H1 (cell line): ENCODE measurements around the gene DYRK1A. TPM values are rescaled to one million over a fixed set of nuclear protein-coding genes. Genes with fewer than 3 reads are reported as not detected.
A peak's percentile ranks its signal among the peaks of the same experiment; 100 is the strongest.

Experiments
- ATF3 ChIP-seq: IDR thresholded peaks from 2 replicates; pipeline ENCODE4 v1.6.1; 2011; ENCODE audit warnings: low read depth, mild to moderate bottlenecking, low read length; ENCODE audit not compliant: insufficient read depth
- BCL11A ChIP-seq, 2 experiments: IDR thresholded peaks; one replicate each; pipeline ENCODE4 v1.6.1; 2011; ENCODE audit warnings: low read depth in 2 of 2, low read length in 2 of 2, mild to moderate bottlenecking in 2 of 2
- CREB1 ChIP-seq: IDR thresholded peaks from 2 replicates; pipeline ENCODE4 v1.6.1; 2012; ENCODE audit warnings: inconsistent platforms
- E2F6 ChIP-seq: IDR thresholded peaks from 2 replicates; pipeline ENCODE4 v1.6.1; 2012; ENCODE audit warnings: inconsistent platforms
- JUND ChIP-seq: IDR thresholded peaks from 2 replicates; pipeline ENCODE4 v1.6.1; 2011; ENCODE audit warnings: mild to moderate bottlenecking, improper control_type of control experiment, low read length
- KDM4A ChIP-seq: IDR thresholded peaks from one replicate; pipeline ENCODE4 v1.7.1; 2012; ENCODE audit warnings: low read depth, mild to moderate bottlenecking, moderate library complexity, low read length, inconsistent platforms; ENCODE audit not compliant: severe bottlenecking
- MAX ChIP-seq: IDR thresholded peaks from 2 replicates; pipeline ENCODE4 v1.6.1; 2012; ENCODE audit warnings: inconsistent platforms
- PHF8 ChIP-seq: fragments of 200-600 bp; sonication (generic); conservative IDR thresholded peaks from 2 replicates; pipeline ENCODE4 v1.7.1; 2012; ENCODE audit warnings: low read depth, mild to moderate bottlenecking, inconsistent platforms, low read length, moderate library complexity
- POLR2A ChIP-seq, 2 experiments: IDR thresholded peaks; 1 replicate in 1 of 2; 2 replicates in 1 of 2; pipeline ENCODE4 v1.6.1; 2011; ENCODE audit warnings: low read depth in 2 of 2, low read length in 2 of 2, mild to moderate bottlenecking in 2 of 2; ENCODE audit errors: control extremely low read depth in 1 of 2
- POLR2AphosphoS5 ChIP-seq: IDR thresholded peaks from 2 replicates; pipeline ENCODE4 v1.6.1; 2011; ENCODE audit warnings: low read depth, low read length
- POU5F1 ChIP-seq: IDR thresholded peaks from 2 replicates; pipeline ENCODE4 v1.6.1; 2011; ENCODE audit warnings: low read depth, mild to moderate bottlenecking, low read length, moderate library complexity
- RBBP5 ChIP-seq: IDR thresholded peaks from 2 replicates; pipeline ENCODE4 v1.7.1; 2012; ENCODE audit warnings: low read depth, mild to moderate bottlenecking, inconsistent platforms, low read length, moderate library complexity, borderline replicate concordance
- SP4 ChIP-seq: IDR thresholded peaks from 2 replicates; pipeline ENCODE4 v1.6.1; 2012; ENCODE audit warnings: low read length, inconsistent platforms
- TAF1 ChIP-seq: IDR thresholded peaks from 2 replicates; pipeline ENCODE4 v1.6.1; 2011; ENCODE audit warnings: mild to moderate bottlenecking, low read depth, low read length
- TBP ChIP-seq: IDR thresholded peaks from 2 replicates; pipeline ENCODE4 v1.6.1; 2011; ENCODE audit warnings: low read depth, low read length, improper control_type of control experiment
- TEAD4 ChIP-seq: IDR thresholded peaks from 2 replicates; pipeline ENCODE4 v1.6.1; 2012; ENCODE audit warnings: low read depth, low read length, inconsistent platforms, mixed read lengths
- USF2 ChIP-seq: IDR thresholded peaks from 2 replicates; pipeline ENCODE4 v1.6.1; 2011; ENCODE audit warnings: low read length, improper control_type of control experiment
- ZNF274 ChIP-seq: IDR thresholded peaks from 2 replicates; pipeline ENCODE4 v1.7.0; 2012; ENCODE audit warnings: low read length, borderline replicate concordance; ENCODE audit errors: extremely low read depth
- polyA plus RNA-seq, 7 experiments: library from polyadenylated mRNA; depleted of rRNA in 3 of 7; stranded (reverse) in 5 of 7; unstranded in 2 of 7; fragments of >200 nt in 5 of 7; fragments of 200-250 nt in 2 of 7; gene quantifications; 1 replicate in 5 of 7; 2 replicates in 1 of 7; 4 replicates in 1 of 7; pipeline versions ENCODE4 v1.2.1 to v1.2.3, GENCODE V29; 2011 to 2013; ENCODE audit warnings: missing spikeins in 2 of 7, mixed read lengths in 2 of 7
- total RNA-seq: library from RNA; stranded (reverse); fragmentation: NEBNext Ultra II Directional; extraction: Animal tissue kit (Norgen Biotek cat#: 25700); gene quantifications from 2 replicates; pipeline ENCODE4 v1.2.1, GENCODE V29; 2021

DYRK1A gene
- total and polyA plus RNA-seq, 2 of the 8 experiments (the other 6 are each of a cell fraction or from before 2014, with no cell fraction given) = 61.1 to 62.2 TPM

- TF ChIP-seq USF2 (peak; percentile 93), RBBP5 (no peak), JUND (no peak), MAX (peak; percentile 96), TAF1 (peak; percentile 66), SP4 (no peak), ZNF274 (no peak), TEAD4 (no peak), POU5F1 (no peak), TBP (peak; percentile 36; the same call in 1 of the 2 replicates), POLR2A (IDR thresholded peaks at IDR 0.05; ENCODE audit: control extremely low read depth in 1 of 2, low read depth in 2 of 2, low read length in 2 of 2) (peak in 1 of 2 experiments; percentile 53; a peak in 1 of 3 replicates), CREB1 (no peak), BCL11A (IDR thresholded peaks at IDR 0.05; ENCODE audit: low read depth in 2 of 2, low read length in 2 of 2) (no peak), ATF3 (peak; percentile 82), E2F6 (peak; percentile 92), KDM4A (peak; percentile 52), PHF8 (peak; percentile 34; the same call in 1 of the 2 replicates), POLR2AphosphoS5 (0 out of 2 replicates have a peak, but pooled peaks have one; percentile 36)
Observed at GRCh38 chr21:37563641-37564340, 197.2 kb downstream of the DYRK1A start (continued).
